NCI-H345 (cell line): ENCODE data around the gene RFX8.
A peak's percentile ranks its signal among the peaks of the same experiment; 100 is the strongest.
"Not testable (repeated sequence)": the region's sequence is repeated elsewhere in the genome, so short reads cannot be mapped to it uniquely, and the experiment has no call there.

Experiments
- DNase-seq: peaks from one replicate; lab custom pipeline; 2025; lab: John Stamatoyannopoulos, UW

RFX8 gene

DNA sequence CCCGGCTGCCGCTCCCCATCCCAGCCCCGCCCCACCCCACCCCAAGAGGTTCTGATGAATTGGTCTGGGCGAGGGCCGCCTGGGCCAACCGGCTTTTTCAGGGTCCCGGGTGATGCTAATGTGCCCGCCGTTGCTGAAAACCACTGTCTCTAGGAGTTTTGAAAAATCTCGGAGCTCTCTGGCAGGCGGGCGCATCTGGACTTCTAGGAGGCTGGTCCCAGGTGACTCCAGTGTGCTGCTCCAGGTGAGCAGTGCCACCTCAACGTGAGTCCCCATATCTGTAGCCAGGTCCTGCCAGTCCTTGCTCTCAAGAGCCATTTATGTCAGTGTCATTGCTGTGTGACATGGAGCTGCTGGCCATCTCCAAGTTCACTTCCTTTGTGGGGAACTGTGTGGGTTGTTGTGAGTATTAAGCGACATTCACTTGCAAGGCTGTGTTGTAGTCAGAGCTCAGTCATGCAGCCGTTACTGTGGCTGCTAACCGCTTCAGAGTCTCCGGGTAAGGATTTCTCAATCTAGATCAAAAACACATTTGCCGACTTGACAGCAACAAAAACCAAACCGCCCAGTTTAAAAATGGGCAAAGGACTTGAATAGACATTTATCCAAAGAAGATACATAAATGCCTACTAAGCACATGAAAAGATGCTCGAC, at the start of gene RFX8:
Gene RFX8 (minus strand): TSS at position 382 of the 654 bp plus-strand sequence. CDS start 8,264 bp downstream, outside the sequence.
- DNase-seq = no peak

DNA sequence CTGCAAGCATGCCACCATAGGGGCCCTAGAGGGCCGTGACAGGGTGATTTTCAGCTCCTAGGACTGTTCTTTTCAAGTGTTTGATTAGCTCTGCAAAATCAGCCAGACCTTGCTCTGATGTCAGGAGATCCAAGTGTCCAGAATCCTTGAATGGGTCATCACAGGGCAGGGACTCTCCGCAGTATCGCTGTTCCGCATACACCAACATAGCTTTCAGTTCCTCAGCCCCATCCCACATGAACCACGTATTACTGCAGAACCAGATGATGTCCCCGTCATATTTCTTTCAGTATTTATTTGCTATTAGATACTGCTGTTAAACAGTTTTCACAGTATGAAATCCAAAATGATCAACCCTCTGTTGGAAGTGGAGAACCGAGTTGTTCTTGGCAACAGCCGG, 46.6 kb upstream of the RFX8 start:
- no peak for DNase-seq

GRCh38 chr2:101520246-101520645, 45.3 kb upstream of the RFX8 start:
- DNase-seq = no peak

GRCh38 chr2:101518578-101519492, 43.9 kb upstream of the RFX8 start:
- peak; percentile 52 for DNase-seq

GRCh38 chr2:101517758-101518271, 42.9 kb upstream of the RFX8 start:
- no peak for DNase-seq

DNA sequence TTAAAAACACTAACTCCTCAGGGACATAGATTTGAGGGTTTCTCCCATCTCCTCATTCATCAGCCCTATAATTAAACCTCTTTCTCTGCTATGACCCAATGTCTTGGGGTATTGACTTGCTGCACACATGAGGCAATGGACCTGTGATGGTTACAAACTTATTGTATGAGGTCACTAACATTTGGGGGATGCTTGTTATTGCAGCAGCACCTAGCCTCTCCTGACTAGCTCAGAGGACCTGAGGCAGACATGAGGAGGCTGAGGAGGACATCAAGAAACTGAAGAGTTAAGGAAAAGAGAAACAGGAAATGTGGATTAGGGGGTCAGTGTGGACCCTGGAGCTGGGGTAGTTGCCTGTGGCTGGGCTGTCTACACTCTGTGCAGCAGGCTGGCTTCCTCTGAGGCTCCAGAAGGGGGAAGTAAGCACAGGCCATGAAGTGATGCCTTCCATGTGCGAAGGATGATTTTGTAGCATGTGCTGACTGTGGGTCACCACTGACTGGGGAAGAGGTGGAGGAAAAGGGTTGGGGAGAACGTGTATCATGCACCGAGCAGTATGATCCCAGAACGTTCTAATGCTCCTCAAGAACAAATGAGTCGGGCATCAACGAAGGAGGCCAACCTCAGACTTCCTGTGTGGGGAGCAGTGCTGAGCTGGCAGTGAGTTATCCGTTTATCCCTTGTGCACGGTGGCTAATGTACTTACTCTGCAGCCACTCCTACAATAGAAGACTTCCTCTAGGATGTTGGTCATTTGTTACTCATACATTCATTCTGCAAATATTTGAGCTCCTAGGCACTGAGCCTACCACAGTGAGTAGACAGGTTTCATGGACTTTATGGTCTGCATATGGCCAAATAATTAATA, 42.1 kb upstream of the RFX8 start:
- no peak for DNase-seq

DNA sequence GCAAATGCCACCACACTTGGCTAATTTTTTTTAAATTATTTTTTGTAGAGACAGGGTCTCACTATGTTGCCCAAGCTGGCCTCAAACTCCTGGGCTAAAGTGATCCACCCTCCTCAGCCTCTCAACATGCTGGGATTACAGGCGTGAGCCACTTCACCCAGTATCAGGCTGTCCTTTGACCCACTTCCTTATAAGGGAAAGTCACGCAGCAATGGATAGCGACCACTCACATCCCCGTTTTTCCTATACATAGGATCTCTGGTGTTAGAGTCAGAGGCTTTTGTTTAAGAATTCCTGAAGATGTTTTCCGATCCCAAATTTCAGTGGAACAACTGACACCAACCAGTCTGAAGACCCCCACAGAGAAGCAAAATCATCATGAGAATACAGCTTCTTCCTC, 41.4 kb upstream of the RFX8 start:
- no peak for DNase-seq

DNA sequence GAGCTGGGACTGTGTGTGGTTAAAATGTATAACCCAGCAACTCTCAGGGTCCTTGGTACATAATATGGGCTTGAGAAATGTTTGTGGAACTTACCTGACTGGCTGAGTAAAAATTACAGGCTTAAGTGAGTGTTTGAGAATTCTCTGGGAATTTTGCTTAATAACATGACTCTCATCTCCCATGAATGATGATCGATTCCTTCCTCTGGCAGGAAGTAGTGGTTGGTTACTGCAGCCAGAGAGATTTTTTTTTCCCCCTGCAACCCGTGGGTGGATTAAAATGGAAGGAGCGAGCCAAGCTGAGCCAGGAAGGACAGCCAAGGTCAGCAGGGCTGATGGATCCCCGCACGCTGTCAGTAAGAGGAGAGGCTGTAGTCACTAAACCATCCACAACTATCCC, 40.6 kb upstream of the RFX8 start:
- DNase-seq = no peak

- DNase-seq = no peak
Observed at GRCh38 chr2:101512993-101513392, 38.1 kb upstream of the RFX8 start.

- no peak for DNase-seq
Observed at GRCh38 chr2:101511381-101511780, 36.5 kb upstream of the RFX8 start.

GRCh38 chr2:101509499-101510284, 34.8 kb upstream of the RFX8 start:
- no peak for DNase-seq

DNA sequence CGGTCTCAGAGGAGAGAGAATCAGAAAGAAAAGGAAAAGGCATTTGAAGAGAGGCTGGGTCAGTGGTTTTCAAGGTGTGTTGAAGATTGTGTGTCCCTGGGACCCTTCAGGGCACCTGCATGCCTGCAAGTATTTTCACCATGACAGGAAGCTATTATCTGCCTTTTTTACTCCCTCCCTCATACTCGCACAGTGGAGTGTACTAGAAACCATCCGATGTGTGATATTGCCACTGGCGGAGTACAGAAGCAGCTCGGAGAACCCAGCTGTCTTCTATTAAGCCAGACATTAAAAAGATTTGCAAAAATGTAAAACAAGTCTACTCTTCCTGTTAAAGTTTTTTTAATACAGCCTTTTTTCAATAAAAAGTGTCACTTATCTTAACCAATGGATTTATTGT, 33.7 kb upstream of the RFX8 start:
- DNase-seq = no peak

DNA sequence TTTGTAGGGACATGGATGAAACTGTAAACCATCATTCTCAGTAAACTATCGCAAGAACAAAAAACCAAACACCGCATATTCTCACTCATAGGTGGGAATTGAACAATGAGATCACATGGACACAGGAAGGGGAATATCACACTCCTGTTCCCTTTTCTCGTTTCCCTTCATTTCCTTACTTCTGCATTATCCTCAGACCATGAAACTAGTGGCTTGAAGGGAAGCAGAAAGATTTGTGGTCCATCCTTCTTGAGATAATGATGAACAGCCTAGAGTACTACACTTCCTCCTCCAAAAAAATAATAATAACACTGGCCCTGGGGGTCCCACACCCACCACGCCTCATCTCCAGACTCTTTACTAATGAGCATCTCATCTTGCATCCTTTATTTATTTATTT, 30.4 kb upstream of the RFX8 start:
- DNase-seq = not testable (repeated sequence)

- DNase-seq = not testable (repeated sequence)
Observed at GRCh38 chr2:101504744-101505143, 29.8 kb upstream of the RFX8 start.

GRCh38 chr2:101502095-101502494, 27.2 kb upstream of the RFX8 start:
- no peak for DNase-seq

DNA sequence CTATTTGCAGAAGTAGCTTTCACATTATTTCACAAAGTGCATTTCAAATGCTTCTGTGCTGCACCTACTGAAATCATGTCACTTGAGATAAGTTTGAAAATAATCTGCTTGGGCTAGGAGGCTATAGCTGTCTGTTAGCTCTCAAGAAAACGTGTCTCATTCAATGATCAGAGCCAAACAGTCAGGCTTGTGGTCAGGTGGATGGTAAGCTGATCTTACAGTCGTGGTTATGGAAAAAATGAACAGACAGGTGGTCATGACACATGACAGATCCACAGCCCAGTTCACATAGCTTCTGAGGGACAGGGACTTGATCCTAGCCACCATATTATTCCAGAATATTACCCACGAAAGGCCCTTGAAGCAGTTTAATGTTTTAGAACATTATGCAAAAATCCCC, 26.5 kb upstream of the RFX8 start:
- DNase-seq = no peak

- no peak for DNase-seq
Observed at GRCh38 chr2:101500860-101501259, 25.9 kb upstream of the RFX8 start.

GRCh38 chr2:101500180-101500579, 25.3 kb upstream of the RFX8 start:
- no peak for DNase-seq

- no peak for DNase-seq
Observed at GRCh38 chr2:101496279-101496678, 21.4 kb upstream of the RFX8 start.

DNA sequence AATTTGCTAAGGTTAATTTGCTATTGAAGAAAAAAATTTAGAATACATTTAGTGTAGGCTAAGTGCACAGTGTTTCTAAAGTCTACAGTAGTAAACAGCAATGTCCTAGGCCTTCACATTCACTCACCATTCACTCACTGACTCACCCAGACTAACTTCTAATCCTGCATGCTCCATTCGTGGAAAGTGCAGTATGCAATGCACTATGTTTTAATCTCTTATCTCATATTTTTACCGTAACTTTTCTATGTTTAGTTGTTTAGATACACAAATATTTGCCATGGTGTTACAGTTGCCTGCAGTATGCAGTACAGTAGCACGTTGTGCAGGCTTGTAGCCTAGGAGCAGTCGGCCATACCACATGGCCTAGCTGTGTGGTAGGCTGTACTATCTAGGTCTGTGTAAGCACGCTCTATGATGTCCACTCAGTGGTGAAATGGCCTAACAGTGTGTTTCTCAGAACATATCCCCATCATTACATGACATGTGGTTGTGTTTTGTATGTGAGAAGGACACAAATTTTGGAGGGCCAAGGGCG, 18.1 kb upstream of the RFX8 start:
- no peak for DNase-seq

DNA sequence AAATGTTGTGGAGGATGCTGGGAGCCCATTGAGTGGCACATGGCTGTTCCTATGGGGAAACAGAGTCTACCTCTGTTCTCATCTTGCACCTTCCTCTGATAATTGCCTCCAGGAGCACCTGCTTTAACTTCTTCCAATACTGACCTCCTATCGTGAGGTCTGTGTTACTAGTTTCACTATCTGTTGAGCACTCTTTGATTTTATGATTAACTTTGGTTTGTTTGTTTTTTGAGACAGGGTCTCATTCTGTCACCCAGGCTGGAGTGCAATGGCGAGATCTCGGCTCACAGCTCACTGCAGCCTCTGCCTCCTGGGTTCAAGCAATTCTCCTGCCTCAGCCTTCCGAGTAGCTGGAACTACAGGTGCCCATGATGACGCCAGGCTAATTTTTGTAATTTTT, 12.1 kb upstream of the RFX8 start:
- no peak for DNase-seq
